RCC 7860 (cell line): ENCODE measurements around the gene VPS4A.
"Not testable (repeated sequence)": the region's sequence is repeated elsewhere in the genome, so short reads cannot be mapped to it uniquely, and the experiment has no call there.

Source experiments
- DNase-seq: peaks from one replicate; pipeline ENCODE4 v3.0.0-alpha.2; 2015; ENCODE audit warnings: low spot score
- FAIRE-seq: peaks from 2 replicates; lab custom pipeline; 2012; peaks lifted over from hg19 to GRCh38; lab: Jason Lieb, UNC

The VPS4A gene

DNA sequence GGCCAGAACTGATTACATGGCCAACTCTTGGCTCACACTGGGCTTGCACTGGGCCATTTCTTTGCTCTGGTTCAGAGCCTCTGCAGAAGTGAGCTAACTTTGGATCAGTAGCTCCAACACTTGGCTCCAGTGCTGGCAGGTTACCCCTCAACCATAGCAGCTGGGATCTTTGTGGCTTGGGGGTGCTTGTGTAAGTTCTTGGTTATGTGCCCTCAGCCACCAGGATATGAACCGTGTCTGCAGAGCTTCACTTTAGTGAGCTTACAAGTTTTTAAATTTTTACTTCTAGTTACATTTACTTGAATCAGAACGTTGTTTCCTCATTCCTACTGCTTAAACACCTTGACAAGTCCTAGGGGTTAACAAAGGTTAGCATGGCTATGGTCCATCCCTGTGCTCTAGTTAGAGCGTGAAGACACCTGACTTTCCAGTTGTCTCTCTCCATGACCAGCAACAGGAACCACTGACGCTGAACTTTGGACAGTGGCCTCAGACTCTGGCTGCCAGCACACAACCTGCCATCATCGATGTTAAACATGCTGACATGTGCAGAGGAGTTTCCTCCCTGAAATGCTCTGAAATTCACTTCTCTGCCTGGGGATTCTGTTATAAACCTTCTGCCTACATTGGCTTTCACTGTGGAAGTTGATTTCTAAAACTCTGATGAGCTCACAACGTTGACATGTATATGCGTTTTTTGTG lies 15.2 kb downstream of the VPS4A start:
- FAIRE-seq (no peak), DNase-seq (no peak)

DNA sequence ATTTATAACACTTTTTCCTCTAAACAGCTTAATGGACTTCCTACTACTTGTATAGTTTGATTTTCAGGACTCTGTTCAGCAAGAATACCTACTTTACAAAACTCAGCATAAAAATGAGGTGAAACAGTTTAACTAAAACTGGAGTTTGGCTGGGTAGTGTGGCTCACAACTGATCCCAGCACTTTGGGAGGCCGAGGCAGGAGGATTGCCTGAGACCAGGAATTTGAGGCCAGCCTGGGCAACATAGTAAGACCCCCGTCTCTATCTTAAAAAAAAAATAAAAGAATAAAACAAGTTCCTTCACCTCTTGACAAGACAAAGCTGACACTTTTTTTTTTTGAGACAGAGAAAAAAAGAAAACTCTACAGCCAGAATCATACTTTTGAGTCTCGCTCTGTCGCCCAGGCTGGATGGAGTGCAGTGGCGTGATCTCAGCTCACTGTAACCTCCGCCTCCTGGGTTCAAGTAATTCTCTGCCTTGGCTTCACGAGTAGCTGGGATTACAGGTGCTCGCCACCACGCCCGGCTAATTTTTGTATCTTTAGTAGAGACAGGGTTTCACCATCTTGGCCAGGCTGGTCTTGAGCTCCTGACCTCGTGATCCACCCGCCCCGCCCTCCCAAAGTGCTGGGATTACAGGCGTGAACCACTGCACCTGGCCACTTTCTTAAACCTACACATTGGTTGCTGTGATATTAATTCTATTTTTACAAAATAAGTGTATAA lies 16.6 kb downstream of the VPS4A start:
- no peak for FAIRE-seq
- DNase-seq = no peak

DNA sequence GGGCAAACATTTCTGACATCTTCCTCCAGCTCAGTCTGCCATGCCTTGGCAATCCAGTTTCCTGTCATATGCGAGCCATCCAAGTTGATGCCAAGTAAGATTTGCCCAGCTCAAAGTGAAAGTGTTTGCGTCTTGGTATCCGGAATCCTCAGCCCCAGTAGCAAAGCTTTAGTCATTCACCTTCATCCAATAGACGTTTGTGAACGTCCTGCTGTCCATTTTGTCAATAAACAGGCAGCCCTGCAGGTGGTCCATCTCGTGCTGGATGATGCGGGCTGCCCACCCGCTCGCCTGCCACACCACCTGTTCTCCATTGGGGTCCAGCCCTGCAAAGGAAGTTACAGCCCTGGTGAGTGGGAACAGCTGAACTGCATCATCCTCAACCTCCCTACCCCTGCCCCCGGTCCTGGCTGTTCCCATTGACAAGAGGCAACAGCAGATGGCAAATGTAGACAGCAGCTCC lies 17.7 kb downstream of the VPS4A start:
- FAIRE-seq = no peak

GRCh38 chr16:69329369-69330285 lies 18.5 kb downstream of the VPS4A start:
- no peak for DNase-seq
- FAIRE-seq = no peak

More for the DNA sequence above, 17.7 kb downstream of the VPS4A start:
- DNase-seq = peak; percentile 51

GRCh38 chr16:69330286-69331109 lies 19.3 kb downstream of the VPS4A start, which contains the start of gene PDF:
TSS of gene PDF (minus strand) at chr16:69330588. CDS start at chr16:69330570, 18 bp downstream.
- no peak for FAIRE-seq
- peak; percentile 84 for DNase-seq

- no peak for DNase-seq
- no peak for FAIRE-seq
Observed at GRCh38 chr16:69334696-69335095, 23.5 kb downstream of the VPS4A start.

GRCh38 chr16:69338557-69339288 lies 27.6 kb downstream of the VPS4A start:
- no peak for DNase-seq
- FAIRE-seq = no peak

- DNase-seq (peak; percentile 96), FAIRE-seq (peak; percentile 86)
Observed at GRCh38 chr16:69339289-69340094, 28.3 kb downstream of the VPS4A start, which contains the start of the genes COG8 and NIP7. TSS of gene COG8 (minus strand) at chr16:69339564. CDS start at chr16:69339552, 12 bp downstream. TSS of gene NIP7 (plus strand) at chr16:69339772. CDS start at chr16:69339830, 58 bp downstream.

GRCh38 chr16:69340095-69340644 lies 29.0 kb downstream of the VPS4A start:
- DNase-seq = no peak
- FAIRE-seq = no peak

GRCh38 chr16:69344171-69344570 lies 33.0 kb downstream of the VPS4A start:
- FAIRE-seq = no peak
- DNase-seq = no peak

DNA sequence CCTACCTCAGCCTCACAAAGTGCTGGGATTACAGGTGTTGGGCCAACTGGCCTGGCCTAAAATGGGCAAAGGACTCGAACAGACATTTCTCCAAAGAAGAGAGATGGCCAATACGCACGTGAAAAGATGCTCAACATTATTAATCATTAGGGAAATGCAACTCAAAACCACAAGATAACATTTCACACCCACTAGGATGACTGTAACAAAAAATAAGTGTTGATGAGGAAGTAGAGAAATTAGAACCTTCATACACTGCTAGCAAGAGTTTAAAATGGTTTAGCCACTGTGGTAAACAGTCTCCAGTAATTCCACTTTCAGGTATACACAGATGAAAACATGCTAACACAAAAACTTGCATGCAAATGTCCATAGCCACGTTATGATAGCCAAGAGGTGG lies 34.8 kb downstream of the VPS4A start:
- no peak for DNase-seq
- no peak for FAIRE-seq

GRCh38 chr16:69346683-69347082 lies 35.5 kb downstream of the VPS4A start:
- DNase-seq = no peak
- no peak for FAIRE-seq

GRCh38 chr16:69348222-69348621 lies 37.1 kb downstream of the VPS4A start:
- no peak for FAIRE-seq
- no peak for DNase-seq

GRCh38 chr16:69349536-69349935 lies 38.4 kb downstream of the VPS4A start:
- DNase-seq (no peak), FAIRE-seq (no peak)

- DNase-seq (no peak), FAIRE-seq (no peak)
Observed at GRCh38 chr16:69350536-69351133, 39.5 kb downstream of the VPS4A start.

DNA sequence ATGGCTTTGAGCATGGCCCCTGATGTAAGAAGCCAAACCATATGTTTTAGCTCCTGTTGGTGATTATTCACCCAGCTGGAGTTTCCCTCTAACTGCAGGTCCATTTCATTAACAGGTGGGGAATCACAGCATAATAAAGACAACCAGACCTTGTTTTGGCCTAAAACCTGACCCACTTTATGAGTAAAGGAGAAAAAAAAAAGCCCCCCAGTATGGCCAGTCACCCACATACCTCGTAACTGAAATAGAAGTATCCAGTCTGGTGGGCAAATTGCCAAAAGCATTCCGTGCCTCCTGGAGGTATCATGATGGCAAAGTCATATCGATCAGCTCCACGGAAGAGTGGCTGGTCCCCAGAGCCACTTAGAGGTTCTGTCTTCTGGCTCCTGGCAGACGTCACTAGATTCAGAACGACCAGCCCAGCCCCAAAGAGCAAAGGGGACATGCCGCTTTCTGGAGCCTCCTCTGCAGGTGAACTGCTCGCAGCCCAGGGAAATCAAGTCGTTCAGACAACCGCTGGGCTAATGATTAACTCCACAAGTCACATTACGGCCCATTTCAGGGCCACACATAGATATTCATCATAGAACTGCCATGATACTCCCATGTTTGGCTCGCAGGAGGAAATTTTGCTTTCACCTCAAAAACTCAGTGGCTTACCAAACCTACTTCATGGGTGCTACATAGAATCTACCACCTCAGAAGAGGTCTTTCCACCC lies 40.3 kb downstream of the VPS4A start, which contains the start of gene TMED6:
TMED6 (minus strand) TSS at position 478 of the 719 bp plus-strand sequence; CDS start at position 445, 33 bp downstream.
- no peak for DNase-seq
- FAIRE-seq = no peak

- not testable (repeated sequence) for FAIRE-seq, DNase-seq
Observed at GRCh38 chr16:69360070-69360469, 48.9 kb downstream of the VPS4A start.
